Glomerular endothelial cell (primary cell): Measurements from ENCODE around the gene TLE2. TPM values are rescaled to one million over a fixed set of nuclear protein-coding genes. Genes with fewer than 3 reads are reported as not detected.
"Not testable (repeated sequence)": the region's sequence is repeated elsewhere in the genome, so short reads cannot be mapped to it uniquely, and the experiment has no call there.

ENCODE experiments used
- DNase-seq: peaks from one replicate; pipeline ENCODE4 v3.0.0-alpha.2; 2011; ENCODE audit warnings: low read depth, low spot score; ENCODE audit errors: extremely low read depth
- total RNA-seq: library from RNA; depleted of rRNA; stranded (reverse); fragments of >200 nt; gene quantifications from 2 replicates; pipeline ENCODE4 v1.2.3, GENCODE V29; 2015

The TLE2 gene
- total RNA-seq, 1 donor from 2014 or later = 32.8 TPM

GRCh38 chr19:3056417-3057088, 27.5 kb upstream of the TLE2 start:
- DNase-seq = no peak

- DNase-seq = no peak
Measured at GRCh38 chr19:3055741-3056416, 26.8 kb upstream of the TLE2 start.

- DNase-seq = no peak
Measured at GRCh38 chr19:3054972-3055740, 26.1 kb upstream of the TLE2 start.

GRCh38 chr19:3054265-3054971, 25.3 kb upstream of the TLE2 start:
- DNase-seq = no peak

GRCh38 chr19:3053780-3054179, 24.7 kb upstream of the TLE2 start:
- DNase-seq = no peak

- no peak for DNase-seq
Measured at GRCh38 chr19:3053218-3053621, 24.1 kb upstream of the TLE2 start.

GRCh38 chr19:3050016-3050415, 20.9 kb upstream of the TLE2 start:
- not testable (repeated sequence) for DNase-seq

GRCh38 chr19:3049089-3049488, 20.0 kb upstream of the TLE2 start:
- DNase-seq = no peak

GRCh38 chr19:3048190-3048533, 19.1 kb upstream of the TLE2 start:
- no peak for DNase-seq

- no peak for DNase-seq
Measured at GRCh38 chr19:3047496-3048189, 18.6 kb upstream of the TLE2 start.

GRCh38 chr19:3046698-3047495, 17.8 kb upstream of the TLE2 start:
- DNase-seq = no peak

GRCh38 chr19:3045885-3046697, 17.0 kb upstream of the TLE2 start:
- DNase-seq = no peak

- DNase-seq = no peak
Measured at GRCh38 chr19:3045191-3045590, 16.1 kb upstream of the TLE2 start.

- DNase-seq = no peak
Measured at GRCh38 chr19:3042621-3043267, 13.7 kb upstream of the TLE2 start.

- DNase-seq = no peak
Measured at GRCh38 chr19:3041761-3042620, 12.9 kb upstream of the TLE2 start.

GRCh38 chr19:3041327-3041726, 12.2 kb upstream of the TLE2 start:
- no peak for DNase-seq

- no peak for DNase-seq
Measured at GRCh38 chr19:3039641-3040077, 10.6 kb upstream of the TLE2 start.

GRCh38 chr19:3039125-3039524, 10.0 kb upstream of the TLE2 start:
- DNase-seq = no peak
